ENCODE results near the gene TUBB6.

The TUBB6 gene

GRCh38 chr18:12301263-12302005 is 6.6 kb upstream of the TUBB6 start:
- no peak for DNase-seq (ENCODE audit: low read depth)
- TF ChIP-seq, protein P1, sequence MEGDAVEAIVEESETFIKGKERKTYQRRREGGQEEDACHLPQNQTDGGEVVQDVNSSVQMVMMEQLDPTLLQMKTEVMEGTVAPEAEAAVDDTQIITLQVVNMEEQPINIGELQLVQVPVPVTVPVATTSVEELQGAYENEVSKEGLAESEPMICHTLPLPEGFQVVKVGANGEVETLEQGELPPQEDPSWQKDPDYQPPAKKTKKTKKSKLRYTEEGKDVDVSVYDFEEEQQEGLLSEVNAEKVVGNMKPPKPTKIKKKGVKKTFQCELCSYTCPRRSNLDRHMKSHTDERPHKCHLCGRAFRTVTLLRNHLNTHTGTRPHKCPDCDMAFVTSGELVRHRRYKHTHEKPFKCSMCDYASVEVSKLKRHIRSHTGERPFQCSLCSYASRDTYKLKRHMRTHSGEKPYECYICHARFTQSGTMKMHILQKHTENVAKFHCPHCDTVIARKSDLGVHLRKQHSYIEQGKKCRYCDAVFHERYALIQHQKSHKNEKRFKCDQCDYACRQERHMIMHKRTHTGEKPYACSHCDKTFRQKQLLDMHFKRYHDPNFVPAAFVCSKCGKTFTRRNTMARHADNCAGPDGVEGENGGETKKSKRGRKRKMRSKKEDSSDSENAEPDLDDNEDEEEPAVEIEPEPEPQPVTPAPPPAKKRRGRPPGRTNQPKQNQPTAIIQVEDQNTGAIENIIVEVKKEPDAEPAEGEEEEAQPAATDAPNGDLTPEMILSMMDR (conservative IDR thresholded peaks at IDR 0.05; ENCODE audit: control insufficient read depth, insufficient read depth, low read depth, low read length) = no peak
- no peak overlapping the region for H3K4me3 ChIP-seq (ENCODE audit: control insufficient read depth, low read depth, low read length)

- no peak overlapping the region for H3K4me3 ChIP-seq (ENCODE audit: control insufficient read depth, low read depth, low read length)
- TF ChIP-seq, protein P1 (conservative IDR thresholded peaks at IDR 0.05; ENCODE audit: control insufficient read depth, insufficient read depth, low read depth, low read length) = no peak
- DNase-seq (ENCODE audit: low read depth) = no peak
Measured at GRCh38 chr18:12302391-12303147, 5.5 kb upstream of the TUBB6 start.

DNA sequence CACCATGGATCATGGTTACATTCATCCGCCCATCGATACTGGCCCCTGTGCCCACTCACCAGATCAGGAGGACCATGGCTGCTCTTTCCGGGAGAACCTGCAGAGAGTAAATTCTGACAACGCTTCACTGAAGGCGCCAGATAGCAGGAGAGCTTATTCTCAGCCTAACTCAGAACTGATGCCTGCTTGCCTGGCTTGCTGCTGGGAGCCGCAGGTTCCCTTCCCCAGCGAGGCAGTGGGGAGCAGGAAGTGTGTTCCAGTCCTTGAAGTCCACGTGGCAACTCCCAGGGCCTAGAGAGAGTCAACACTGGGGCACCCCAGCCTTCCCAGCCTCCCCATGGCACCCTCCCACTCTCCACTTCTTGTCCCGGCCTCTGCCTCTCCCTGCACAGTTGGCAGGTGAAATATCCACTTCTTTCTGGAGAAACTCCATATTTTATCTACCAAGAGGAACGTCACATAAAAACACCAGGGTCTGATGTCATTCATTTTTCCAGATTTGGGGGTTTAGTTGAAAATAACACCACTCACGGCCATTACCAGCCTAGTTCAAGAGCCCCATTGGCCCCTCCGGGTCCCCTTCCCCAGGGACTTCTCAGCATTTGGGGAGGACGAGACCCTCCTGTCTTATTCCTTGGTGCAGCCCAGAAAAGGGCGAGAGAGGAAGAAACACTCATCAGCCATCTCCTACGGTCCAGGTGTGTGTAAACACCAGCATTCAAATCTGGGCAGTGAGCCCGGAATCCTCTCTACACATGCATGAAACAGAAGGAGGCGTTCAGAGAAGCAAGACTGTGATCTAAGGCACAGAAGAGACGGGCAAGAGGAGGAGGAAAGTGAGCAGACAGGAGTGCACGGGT is 3.5 kb upstream of the TUBB6 start:
- TF ChIP-seq, protein P1 (conservative IDR thresholded peaks at IDR 0.05; ENCODE audit: control insufficient read depth, insufficient read depth, low read depth, low read length) = no peak
- DNase-seq (ENCODE audit: low read depth) = no peak
- H3K4me3 ChIP-seq (ENCODE audit: control insufficient read depth, low read depth, low read length) = no peak overlapping the region

- no peak overlapping the region for H3K4me3 ChIP-seq (ENCODE audit: control insufficient read depth, low read depth, low read length)
- TF ChIP-seq, protein P1 (conservative IDR thresholded peaks at IDR 0.05; ENCODE audit: control insufficient read depth, insufficient read depth, low read depth, low read length) = no peak
- DNase-seq (ENCODE audit: low read depth) = no peak
Measured at GRCh38 chr18:12305211-12305610, 2.8 kb upstream of the TUBB6 start.

DNA sequence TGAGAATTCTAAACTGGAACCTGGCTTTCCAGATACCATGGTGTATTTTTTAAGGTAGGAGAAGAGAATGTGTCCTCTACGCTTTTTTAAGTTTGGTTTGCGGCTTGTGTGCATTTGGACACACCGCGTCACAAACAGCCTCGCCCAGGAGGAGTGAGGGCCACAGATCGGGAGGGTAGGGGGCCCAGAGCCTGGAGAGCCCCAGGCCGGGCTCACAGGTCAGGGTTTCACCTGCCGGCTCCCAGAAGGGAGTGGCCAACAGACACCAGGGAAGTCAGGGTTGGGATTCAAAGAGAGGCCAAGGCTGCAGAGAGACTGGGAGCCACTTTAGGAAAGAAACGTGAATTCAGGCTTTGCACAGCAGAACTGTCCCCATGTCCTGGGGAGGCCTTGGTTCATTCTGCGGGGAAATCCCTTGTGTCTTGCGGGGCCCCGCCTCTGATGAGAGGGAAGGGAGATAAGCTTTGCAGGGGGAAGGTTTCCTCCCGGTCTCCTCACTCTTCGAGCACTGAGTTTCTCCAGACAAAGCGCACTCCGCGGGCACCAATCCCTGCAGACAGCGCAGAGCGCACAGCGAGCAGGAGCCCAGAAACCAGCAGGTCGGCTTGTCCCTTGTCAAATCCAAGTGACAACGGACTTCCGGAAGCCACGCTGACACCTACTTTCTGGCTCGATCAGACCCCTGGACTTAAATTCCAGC is 2.0 kb upstream of the TUBB6 start:
- H3K4me3 ChIP-seq (ENCODE audit: control insufficient read depth, low read depth, low read length) = no peak overlapping the region
- TF ChIP-seq, protein P1 (conservative IDR thresholded peaks at IDR 0.05; ENCODE audit: control insufficient read depth, insufficient read depth, low read depth, low read length) = no peak
- DNase-seq (ENCODE audit: low read depth) = no peak
